Fibroblast of pulmonary artery (primary cell): ENCODE measurements around the gene MPHOSPH9.

Experiments
- DNase-seq: peaks from one replicate; pipeline ENCODE4 v3.0.0-alpha.2; 2010; ENCODE audit warnings: low read depth
- H3K4me3 ChIP-seq: replicated peaks from 2 replicates; pipeline ENCODE4 v1.5.1; 2011; ENCODE audit warnings: low read depth, mild to moderate bottlenecking, control low read depth, low read length, moderate library complexity
- CTCF ChIP-seq: IDR thresholded peaks from 2 replicates; pipeline ENCODE4 v1.5.1; 2011; ENCODE audit warnings: mild to moderate bottlenecking, control low read depth, low read length, inconsistent platforms; ENCODE audit errors: missing control alignments

The MPHOSPH9 gene

GRCh38 chr12:123104809-123105208, 128.1 kb downstream of the MPHOSPH9 start:
- DNase-seq = no peak
- H3K4me3 ChIP-seq = no peak overlapping the region
- TF ChIP-seq CTCF = no peak
